GM12878 (cell line): ENCODE measurements around the gene ETV6. TPM values are rescaled to one million over a fixed set of nuclear protein-coding genes. Genes with fewer than 3 reads are reported as not detected.
A peak's percentile ranks its signal among the peaks of the same experiment; 100 is the strongest.

ENCODE experiments used
- BHLHE40 ChIP-seq, 2 experiments: fragments of 450-650 bp in 1 of 2; IDR thresholded peaks; 2 replicates each; pipeline ENCODE4 v1.6.1; 2011 to 2017; ENCODE audit warnings: low read depth in 2 of 2, borderline replicate concordance in 1 of 2, improper control_type of control experiment in 1 of 2, low read length in 1 of 2, mild to moderate bottlenecking in 1 of 2
- EP300 ChIP-seq, 2 experiments: fragments of 150-350 bp in 1 of 2; IDR thresholded peaks; 2 replicates each; pipeline ENCODE4 v1.6.1; 2011 to 2012; ENCODE audit warnings: low read depth in 2 of 2, low read length in 2 of 2, borderline replicate concordance in 1 of 2, improper control_type of control experiment in 1 of 2, inconsistent platforms in 1 of 2; ENCODE audit not compliant: control insufficient read depth in 1 of 2
- POLR2A ChIP-seq: IDR thresholded peaks from 2 replicates; pipeline ENCODE4 v1.6.1; 2011; ENCODE audit warnings: low read depth, mild to moderate bottlenecking, low read length
- RAD51 ChIP-seq: fragments of 450-650 bp; IDR thresholded peaks from 2 replicates; pipeline ENCODE4 v1.6.1; 2016; ENCODE audit warnings: moderate library complexity, mild to moderate bottlenecking, inconsistent platforms
- RELA ChIP-seq: fragments of 450-650 bp; IDR thresholded peaks from 2 replicates; pipeline ENCODE4 v1.8.0; 2014; ENCODE audit warnings: borderline replicate concordance; ENCODE audit not compliant: partially characterized antibody
- SIX5 ChIP-seq: IDR thresholded peaks from 2 replicates; pipeline ENCODE4 v1.6.1; 2011; ENCODE audit warnings: mild to moderate bottlenecking, low read depth, low read length, moderate library complexity; ENCODE audit not compliant: severe bottlenecking
- SMAD1 ChIP-seq: fragments of 450-650 bp; IDR thresholded peaks from 2 replicates; pipeline ENCODE4 v1.6.1; 2018; ENCODE audit warnings: mild to moderate bottlenecking, low read depth; ENCODE audit not compliant: partially characterized antibody
- SMAD5 ChIP-seq: IDR thresholded peaks from 2 replicates; pipeline ENCODE4 v1.6.1; 2016; ENCODE audit warnings: antibody characterized with exemption, low read depth
- TAF1 ChIP-seq: IDR thresholded peaks from 2 replicates; pipeline ENCODE4 v1.6.1; 2011; ENCODE audit warnings: mild to moderate bottlenecking, low read depth, low read length, borderline replicate concordance
- polyA plus RNA-seq, 11 experiments: library from polyadenylated mRNA; depleted of rRNA in 4 of 11; unstranded in 6 of 11; stranded (reverse) in 5 of 11; fragments of >200 nt; fragmentation: Nextera tagmentation in 4 of 11; fragmentation: Illumina TruSeq in 1 of 11; extraction: Ambion mirVana in 4 of 11; extraction: Trizol in 1 of 11; gene quantifications; 1 replicate in 1 of 11; 2 replicates in 10 of 11; pipeline versions ENCODE4 v1.2.1 to v1.2.3, GENCODE V29; 2011 to 2016; ENCODE audit warnings: inconsistent platforms in 2 of 11, missing spikeins in 2 of 11, low read depth in 1 of 11
- total RNA-seq, 4 experiments: library from RNA; depleted of rRNA in 3 of 4; stranded (reverse); fragments of >200 nt in 3 of 4; fragmentation: Illumina TruSeq in 1 of 4; extraction: Trizol in 1 of 4; gene quantifications; 2 replicates each; pipeline versions ENCODE4 v1.2.1 to v1.2.3, GENCODE V29; 2013 to 2021
- TF ChIP-seq, protein P1 (sequence below): fragments of 450-650 bp; IDR thresholded peaks from 2 replicates; pipeline ENCODE4 v1.6.1; 2017; ENCODE audit warnings: mild to moderate bottlenecking, low read depth, inconsistent platforms; ENCODE audit not compliant: poor library complexity, severe bottlenecking

ETV6 gene
- total and polyA plus RNA-seq, 10 of the 15 experiments (the other 5 are each of a cell fraction or from before 2014, with no cell fraction given), result 6.6 to 74.8 (median 24.6) TPM

DNA sequence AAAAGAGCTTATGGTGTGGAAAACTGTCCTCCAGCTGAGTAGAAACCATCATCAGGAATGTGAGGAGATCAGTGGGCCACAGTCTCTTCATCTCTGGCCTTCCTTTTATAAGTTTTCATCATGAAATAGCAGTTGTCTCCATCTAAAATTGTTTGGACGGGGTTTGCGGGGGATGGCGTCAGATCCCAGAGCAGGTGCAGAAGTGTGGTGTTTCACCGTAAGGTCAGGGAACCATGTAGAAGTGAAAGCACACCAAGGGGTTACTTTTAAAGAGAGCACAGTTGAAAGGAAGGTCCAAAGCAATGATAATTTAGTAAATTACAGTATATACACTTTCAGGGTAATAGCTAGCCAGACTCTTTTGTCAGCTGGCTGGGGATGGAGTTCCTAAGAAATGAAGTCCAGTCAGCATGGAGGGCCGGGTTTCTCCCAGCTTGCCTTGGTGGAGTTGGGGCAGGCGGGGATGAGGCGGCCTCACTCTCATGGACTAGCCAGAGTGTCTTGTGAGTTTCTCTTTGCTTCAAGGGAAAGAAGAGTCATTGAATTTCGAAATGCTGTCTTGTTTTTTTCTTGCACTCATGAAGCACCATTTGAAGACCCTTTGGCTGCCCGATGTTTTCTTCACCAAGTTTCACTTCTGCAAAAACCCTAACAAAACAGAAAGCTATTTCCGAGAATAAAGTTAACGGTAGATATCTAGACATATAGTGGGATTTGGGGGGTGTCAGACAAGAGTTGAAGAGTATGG, 100.6 kb downstream of the ETV6 start (continued):
- TF ChIP-seq BHLHE40 (IDR thresholded peaks at IDR 0.05; ENCODE audit: borderline replicate concordance in 1 of 2, low read depth in 2 of 2, low read length in 1 of 2), result 0 out of 4 replicates have a peak, but pooled peaks of 1 of the 2 experiments have one; percentile 30
- no peak for TF ChIP-seq RELA
- TF ChIP-seq POLR2A, result peak; percentile 50
- TF ChIP-seq SMAD5, result peak; percentile 65
- TF ChIP-seq EP300 (IDR thresholded peaks at IDR 0.05; ENCODE audit: borderline replicate concordance in 1 of 2, control insufficient read depth in 1 of 2, low read depth in 2 of 2, low read length in 2 of 2), result peak; percentile 78 to 92; a peak in 3 of 4 replicates
- no peak for TF ChIP-seq SMAD1
- TF ChIP-seq SIX5, result no peak
- TF ChIP-seq TAF1, result 0 out of 2 replicates have a peak, but pooled peaks have one; percentile 53
- TF ChIP-seq RAD51, result no peak
- TF ChIP-seq, protein P1, sequence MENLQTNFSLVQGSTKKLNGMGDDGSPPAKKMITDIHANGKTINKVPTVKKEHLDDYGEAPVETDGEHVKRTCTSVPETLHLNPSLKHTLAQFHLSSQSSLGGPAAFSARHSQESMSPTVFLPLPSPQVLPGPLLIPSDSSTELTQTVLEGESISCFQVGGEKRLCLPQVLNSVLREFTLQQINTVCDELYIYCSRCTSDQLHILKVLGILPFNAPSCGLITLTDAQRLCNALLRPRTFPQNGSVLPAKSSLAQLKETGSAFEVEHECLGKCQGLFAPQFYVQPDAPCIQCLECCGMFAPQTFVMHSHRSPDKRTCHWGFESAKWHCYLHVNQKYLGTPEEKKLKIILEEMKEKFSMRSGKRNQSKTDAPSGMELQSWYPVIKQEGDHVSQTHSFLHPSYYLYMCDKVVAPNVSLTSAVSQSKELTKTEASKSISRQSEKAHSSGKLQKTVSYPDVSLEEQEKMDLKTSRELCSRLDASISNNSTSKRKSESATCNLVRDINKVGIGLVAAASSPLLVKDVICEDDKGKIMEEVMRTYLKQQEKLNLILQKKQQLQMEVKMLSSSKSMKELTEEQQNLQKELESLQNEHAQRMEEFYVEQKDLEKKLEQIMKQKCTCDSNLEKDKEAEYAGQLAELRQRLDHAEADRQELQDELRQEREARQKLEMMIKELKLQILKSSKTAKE, result peak; percentile 66
- TF ChIP-seq, all 136 proteins: peak for 59
